HL-60/S4 treated with retinoic acid at 250 ng/mL for 4 days and 3 days (cell line): ENCODE results near the gene VPS13D.
"Not testable (repeated sequence)": the region's sequence is repeated elsewhere in the genome, so short reads cannot be mapped to it uniquely, and the experiment has no call there.

Experiments used
- in situ Hi-C: fragments of 300-500 bp; cut with MboI; formaldehyde crosslinking; loops from 2 replicates; pipeline ENCODE4 v1.7.0; 2022; ENCODE audit warnings: low sequenced_read_pairs

VPS13D gene

DNA sequence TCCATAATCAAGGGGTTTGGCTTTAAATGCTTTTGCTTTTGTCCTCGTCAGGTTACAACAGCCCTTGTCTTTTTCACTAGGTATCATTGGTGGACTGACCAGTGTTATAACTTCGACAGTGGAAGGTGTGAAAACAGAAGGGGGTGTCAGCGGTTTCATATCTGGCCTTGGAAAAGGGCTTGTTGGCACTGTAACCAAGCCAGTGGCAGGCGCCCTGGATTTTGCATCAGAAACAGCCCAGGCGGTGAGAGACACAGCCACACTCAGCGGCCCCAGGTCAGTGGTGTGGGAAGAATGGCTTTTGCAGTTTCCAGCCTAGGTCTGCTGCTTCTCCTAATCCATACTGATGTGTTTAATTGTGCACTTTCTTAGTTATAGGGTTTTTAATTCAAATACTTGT is 230.3 kb downstream of the VPS13D start:
- in situ Hi-C loops = no loop called here

DNA sequence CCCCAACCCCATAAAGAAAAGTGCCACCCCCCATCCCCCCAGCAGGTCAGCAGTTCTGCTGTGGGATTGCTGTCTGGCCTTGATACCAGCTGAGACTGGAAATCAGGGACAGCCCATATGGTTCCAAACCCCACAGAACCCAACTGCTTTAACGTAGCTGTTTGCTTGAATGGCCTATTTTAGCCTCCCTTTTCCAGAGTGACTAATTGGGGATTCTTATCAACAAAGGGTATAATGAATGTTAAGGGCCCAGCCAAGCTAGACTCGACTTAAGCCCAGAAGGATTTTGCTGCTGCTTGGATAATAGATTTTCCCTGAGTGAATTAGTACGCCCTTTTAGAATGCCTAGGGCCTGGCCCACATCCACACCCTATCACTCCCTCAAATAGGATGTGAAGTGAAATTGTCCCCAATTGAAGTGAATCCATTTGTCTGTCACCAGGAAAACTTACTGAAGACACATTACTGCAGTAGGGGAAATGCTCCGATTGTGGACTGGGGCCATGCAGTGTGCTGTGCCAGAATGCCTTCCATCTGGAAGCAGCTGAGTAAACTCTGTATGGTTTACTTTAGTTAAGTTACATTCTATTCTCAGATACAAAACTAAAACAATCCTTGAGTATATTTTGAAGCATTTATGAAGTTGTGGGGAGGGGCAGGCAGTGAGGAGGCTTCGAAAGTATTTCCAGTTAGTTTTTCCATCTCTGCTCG is 231.2 kb downstream of the VPS13D start:
- in situ Hi-C loops = no loop called here

DNA sequence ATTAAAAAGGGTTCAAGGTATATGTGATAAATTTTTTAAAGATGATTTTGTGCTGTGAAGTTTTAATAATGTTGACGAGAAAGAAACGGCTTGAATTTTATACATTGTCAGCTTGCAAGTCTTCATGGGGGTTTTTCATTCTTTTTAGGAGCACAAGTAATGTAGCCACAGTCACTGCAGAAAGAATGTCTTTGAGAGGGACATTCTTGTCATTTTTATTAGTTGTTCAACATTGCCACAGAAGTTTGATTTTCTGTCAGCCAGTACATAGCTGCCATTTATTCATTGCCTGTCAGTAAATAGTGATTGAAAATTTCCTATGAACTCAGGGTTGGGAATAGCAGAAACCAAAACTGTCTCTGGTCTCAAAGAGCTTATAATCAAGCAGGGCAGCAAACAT is 231.9 kb downstream of the VPS13D start:
- in situ Hi-C loops = no loop called here

DNA sequence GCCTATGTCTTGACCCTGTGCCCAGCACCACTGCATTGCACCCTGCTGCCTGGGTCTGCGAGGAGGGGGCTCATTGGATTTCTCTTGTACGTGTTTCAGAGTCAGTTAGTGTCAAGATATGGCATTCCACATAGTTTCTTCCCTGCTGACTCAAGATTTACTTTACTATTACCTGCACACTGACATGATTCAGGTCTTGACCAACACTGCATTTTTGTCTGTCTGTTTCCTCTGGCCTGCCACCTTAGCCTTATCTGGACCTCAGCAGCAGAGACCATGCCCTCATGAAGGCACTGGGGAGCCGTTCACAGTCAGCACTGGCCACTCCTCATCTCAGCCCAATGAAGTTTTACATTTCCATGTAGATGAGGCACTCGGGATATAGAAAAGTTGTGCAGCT is 232.8 kb downstream of the VPS13D start:
- in situ Hi-C loops = no loop called here

DNA sequence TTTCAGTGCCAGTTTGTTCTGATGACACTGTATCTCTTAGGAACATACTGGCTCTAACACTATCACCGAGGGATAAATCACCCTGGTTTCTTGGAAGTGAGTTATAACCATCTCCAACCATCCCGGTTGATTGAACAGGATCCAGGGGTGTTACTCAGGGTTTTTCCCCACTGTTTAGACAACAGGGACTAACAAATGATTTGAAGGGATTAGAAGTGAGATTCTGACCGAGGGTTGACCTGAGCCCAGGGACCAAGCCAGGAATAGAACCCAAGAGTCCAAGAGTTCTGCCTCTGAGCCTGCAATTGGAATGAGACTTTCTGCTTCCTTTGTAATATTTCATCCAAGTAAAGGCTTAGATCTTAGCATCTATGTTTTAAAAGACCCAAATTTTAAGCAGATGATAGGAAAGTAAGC is 234.2 kb downstream of the VPS13D start:
- in situ Hi-C loops = no loop called here

DNA sequence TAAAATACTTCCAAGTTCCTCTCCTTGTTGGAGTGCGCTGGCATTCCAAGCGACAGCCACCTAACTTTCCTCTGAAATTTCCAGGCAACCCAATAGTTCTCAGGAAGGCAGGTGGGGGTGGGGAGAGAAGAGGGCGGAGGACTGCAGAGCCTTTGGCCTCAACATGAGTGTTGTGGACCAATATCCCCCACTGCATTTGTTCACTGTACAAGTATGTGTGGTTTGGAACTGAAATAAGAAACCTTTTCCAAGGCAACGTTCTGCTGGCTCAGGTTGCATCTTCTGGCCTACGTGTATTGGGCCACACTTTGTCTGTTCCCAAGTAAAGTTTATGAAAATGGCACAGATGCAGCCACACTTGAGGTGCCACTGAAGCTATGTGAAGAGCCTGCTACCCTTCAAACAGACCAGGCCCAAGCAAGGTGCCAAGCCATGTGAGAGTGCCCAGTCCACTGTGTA is 234.8 kb downstream of the VPS13D start:
- in situ Hi-C loops = no loop called here

DNA sequence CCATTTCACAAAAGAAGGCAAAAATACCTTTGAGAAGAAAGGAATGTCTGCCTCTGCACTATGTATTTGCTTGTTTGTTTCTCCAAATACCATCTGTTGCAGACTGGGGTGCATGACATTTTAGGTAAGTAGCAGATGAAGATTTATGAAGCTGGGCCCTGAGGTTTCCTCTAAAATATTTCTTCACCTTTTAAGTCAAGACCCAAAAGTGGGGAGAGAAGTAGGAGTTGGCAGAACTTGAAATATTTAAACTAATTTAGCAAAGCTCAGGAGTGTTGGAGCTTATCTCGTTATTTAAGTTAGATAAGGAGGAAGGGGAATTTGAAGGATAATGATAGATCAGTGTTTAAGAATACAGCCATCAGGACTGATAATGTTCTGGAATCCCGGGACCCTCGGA is 235.3 kb downstream of the VPS13D start:
- in situ Hi-C loops = no loop called here

DNA sequence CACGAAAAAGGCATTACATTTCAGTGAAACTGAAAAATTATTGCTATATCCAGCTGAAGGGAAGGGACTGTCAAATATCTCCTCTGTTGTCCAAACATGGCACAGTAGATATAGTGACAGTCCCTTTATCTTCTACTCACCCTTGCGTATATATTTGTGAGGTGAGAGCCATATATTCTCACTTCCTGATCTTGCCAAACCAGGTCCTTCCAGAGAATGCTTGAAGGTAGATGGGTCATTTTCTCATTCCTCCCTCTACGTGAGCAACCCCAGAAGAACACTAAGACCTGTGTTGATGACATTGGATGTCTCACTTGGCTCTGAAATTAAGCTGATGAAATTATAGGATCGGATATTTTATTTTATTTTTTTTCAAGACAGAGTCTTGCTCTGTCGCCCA is 237.0 kb downstream of the VPS13D start:
- in situ Hi-C loops = no loop called here

DNA sequence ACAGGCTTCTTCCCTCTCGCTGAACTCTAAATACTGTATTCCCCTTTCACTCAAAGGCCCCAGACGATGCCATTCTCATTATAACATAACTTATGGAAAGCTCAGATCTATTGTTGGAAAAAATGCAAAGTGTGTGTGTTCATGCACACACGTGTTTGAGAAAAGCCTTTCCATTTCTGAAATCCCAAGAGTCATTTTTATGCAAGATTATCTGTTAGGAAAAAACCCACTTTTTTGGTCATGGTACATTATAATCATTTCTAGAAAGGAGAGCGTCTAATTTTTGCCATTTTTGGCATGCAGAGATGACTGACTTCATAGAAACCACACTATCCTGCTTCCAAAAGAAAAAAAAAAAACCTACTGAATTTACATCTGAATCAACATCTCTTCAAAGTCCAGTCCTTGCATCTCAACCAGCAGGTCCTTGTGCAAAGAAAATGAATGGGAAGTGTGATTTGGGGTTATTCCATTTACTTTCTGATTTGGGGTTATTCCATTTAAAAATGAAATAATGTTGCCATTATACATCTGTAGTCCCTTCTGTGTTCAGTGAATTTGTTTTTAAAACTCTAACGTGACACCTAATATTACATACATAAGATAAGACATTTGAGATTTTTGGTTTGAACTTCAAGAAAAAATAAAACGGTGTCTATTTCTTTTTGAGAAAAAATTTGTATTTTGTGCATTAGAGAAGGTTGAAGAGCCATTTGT is 237.9 kb downstream of the VPS13D start:
- in situ Hi-C loops = no loop called here

DNA sequence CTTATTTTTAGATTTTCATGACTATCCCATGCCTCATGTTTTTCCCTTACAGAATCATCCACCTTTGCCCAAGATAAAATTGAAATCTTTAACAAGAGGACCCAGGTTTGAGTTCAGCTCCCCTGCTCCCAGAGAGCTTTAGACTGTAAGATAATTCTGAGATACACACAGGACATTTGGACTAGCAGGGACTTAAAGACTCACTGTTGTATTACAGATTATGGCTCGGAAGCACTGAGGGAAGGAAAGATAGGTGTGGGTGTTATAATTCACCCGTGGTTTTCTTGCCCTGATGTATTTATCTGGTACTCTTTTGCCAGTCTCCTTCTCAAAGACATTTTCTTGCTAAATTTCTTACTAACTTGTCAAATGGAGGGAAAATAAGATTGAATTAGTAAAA is 238.5 kb downstream of the VPS13D start:
- in situ Hi-C loops = no loop called here

DNA sequence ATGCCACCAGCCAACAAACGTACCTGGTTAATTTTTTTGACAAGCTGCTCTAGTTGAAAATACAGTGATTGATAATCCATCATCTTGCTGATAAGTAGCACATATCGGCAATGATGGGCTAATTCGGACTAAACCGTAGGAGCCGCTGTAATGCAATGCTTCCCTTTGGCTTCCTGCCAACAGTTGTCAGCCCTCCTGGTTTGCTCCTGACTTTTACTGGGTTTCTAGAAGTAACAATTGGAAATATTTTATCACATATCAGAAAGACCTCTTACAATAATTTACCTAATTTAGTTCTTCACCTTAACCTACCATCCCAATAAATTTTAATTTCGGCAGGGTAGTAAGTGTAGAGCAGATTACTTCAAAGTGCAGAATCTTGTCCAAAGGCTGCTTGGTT is 239.7 kb downstream of the VPS13D start:
- in situ Hi-C loops = no loop called here

DNA sequence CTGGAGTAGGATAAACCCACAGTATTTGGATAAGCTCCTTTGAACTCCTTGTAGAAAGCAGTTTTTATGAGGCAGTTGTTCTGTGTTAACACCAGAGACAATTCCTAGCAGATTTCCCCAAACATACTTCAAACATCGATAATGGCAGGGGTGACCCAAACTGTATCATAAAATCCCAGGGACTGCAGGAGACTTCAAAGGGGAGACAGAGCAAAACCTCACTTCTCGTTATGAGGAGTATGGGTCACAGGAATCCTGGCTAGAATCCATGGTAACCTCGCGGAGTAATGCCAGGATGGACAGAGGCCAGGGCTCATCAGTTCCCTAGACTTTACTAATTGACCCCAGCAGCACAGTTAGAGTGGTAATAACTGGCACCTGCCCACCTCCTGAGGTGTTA is 240.2 kb downstream of the VPS13D start:
- in situ Hi-C loops = no loop called here

DNA sequence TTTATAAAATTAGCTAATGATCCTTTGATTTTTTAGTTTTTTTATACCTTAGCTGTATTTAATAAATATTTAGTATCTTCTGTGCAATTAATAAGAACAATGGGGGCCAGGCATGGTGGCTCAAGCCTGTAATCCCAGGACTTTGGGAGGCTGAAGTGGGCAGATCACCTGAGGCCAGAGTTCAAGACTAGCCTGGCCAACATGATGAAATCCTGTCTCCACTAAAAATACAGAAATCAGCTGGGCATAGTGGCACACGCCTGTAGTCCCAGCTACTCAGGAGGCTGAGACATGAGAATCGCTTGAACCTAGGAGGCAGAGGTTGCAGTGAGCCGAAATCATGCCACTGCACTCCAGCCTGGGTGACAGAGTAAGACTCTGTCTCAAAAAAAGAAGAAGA is 241.1 kb downstream of the VPS13D start:
- in situ Hi-C loops = not testable (repeated sequence)

DNA sequence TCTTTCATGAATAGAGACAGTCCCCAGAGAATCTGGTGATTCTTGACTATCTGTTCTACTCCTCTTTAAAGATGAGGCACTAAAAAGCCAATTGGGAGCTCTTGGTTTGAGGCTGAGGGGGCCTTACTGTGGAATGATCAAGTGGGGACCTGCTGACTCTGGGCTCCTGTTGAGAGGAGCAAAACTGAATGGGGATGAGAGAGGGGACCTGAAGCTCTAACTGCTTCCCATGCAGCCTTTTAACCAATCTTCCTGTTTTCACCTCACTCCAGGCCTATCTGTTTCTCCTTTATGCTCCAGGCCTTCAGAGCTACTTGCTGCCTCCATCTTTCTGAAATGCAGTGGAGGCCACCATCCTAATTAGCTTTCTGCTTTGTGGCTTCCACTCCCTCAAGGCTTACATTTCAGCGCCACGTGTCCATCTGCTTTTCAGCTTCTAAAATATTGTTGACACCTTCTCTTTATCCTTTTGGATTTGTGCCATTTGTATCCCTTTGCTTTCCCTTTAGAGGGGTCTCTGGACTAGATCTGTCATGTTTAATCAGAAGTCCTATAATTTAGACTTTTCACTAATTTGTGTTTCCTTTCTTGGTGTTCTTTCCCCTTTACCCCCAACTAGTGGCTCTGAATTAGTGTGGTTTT is 242.4 kb downstream of the VPS13D start:
- in situ Hi-C loops = no loop called here

DNA sequence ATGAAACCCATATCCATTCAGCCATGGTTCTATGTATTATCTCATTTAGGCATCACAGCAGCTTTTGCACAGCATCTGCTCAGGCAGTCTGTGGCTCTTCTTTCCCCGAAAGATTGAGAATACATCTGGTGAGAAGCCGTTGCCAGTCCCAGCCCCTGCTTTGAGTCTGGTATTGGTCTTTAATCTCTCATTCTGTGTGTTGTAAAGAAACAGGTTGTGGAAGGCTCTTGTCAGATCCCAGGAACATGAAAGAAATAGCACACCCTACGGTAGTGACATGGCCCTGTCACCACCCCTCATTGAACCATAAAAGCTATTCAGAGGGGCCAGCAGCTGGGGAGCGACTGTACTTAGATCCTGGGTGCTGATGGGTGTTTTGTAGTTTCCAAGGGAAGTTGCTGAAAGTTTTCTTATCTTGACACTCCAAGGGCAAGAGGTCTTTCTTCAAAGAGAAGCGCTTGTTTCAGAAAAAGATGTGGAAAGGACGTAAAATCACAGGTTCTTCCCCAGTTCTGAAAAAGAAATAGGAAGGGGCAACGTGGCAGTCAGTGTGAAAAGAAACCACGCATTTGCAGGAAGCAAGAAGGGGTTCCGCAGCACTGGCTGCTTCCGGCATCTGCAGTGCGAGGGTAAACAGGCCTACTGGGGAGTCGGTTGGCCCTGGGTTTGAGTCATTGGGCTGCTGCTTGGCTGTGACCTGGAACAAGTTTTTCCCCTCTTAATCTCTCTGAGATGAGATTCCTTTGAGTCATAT is 243.1 kb downstream of the VPS13D start:
- in situ Hi-C loops = no loop called here

DNA sequence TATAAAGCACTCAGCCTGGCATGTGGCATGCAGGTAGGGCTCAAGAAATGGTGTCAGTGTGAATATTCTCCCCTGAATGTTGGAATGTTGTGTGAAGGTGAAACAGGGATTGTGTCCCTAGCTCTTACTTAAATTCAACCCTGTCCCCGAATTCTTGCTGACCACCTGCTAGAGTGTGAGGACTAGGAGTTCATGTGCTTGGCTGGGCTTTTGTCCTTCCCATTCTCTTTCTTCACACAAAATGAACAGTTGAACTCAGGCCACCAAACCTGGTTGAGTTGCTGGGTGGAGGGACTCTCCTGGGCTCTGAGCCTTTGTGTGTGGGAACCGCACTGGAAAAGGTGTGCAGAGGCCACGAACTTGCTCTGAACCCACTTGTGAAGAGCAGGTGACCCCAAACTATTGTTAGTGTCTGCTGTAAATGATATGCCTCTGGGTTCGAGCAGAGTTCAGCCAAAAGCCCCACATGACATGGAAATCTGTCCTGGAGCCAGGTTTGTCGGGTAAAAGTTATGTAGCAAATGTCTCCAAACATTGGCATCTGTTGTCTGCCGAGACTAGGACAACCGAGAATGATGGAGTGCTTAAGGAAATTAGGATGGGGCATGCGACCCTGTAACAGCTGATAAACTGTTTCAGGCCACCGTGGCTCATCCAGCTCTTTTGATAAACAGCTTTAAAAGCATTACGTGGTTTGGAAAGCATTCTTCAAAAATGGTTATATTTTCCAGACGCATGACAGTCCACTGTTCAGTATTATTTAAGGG is 243.9 kb downstream of the VPS13D start:
- in situ Hi-C loops = no loop called here

DNA sequence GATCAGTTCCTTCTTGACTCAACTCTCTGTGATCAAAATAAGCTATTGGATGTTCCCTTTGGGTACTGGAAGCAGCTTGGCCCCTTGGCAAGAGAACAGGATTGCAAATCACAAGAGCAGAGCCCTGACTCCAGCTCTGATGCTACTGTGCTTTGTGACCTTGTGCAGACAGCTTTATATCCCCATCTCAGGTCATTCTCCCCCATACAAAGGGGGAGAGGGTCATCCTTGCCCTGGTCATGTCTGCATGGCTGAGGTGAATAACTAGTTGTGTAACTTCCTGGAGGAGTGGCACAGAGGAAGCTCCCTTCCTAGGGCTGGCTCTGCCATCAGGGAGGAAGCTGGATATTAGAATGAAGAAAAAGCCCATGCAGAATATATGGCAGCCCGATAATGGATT is 245.3 kb downstream of the VPS13D start:
- in situ Hi-C loops = no loop called here

DNA sequence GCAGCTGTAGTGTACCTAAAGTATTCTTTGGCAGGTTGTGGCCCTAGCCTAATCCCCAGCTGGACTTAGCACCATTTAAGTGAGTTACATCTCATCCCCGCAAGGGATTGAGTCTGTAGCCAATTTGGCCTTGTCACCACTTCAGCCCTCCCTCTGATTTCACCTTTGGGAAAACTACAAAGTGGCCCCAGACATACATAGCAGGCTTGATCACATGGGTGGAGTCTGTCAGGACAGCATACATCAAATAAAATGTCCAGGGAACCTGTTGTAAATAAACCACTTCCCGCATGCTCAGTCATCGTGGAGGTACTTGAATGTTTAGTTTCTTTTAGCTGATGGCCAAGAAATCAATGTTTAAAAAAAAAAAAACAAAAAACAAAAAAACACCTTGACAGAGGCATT is 245.7 kb downstream of the VPS13D start:
- in situ Hi-C loops = no loop called here

DNA sequence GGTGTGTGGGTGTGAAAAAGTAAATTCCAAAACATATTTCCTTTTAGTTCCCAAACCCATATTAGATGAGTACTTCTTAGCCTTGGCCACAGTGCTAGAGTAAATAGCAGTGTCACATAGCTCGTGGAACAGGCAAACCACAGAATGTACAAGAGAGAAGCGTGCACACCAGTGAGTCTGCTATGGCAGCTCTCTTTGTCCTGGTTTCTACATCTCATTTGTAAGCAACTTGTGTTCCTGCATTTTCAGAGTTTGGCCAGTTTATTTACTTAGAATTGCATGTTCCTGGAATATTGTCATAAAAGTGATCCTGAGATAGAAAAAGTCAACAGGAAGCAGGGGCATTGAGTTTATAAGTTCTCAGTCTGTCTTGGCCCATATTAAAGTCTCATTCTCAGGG is 246.1 kb downstream of the VPS13D start:
- in situ Hi-C loops = no loop called here

DNA sequence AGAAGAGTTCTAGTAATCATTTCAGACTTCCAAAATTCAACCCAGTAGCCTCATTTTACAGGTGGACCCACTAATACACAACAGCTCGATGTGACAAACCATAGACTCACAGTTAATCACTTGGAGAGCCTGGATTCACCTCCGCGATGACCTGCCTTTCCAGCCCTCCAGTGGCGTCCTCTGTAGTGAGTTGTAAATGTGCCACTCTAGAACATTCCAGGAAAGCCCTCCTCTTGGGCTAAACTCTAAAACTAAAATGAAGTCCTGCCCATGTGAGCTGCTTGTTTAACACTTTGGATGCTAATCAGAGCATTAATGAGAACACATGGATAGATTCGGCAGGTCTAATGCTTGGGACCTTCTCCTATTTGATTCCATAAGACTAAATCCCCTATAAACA is 247.5 kb downstream of the VPS13D start:
- in situ Hi-C loops = no loop called here
